Measurements from ENCODE around the gene C1QL4.
"Not testable (repeated sequence)": the region's sequence is repeated elsewhere in the genome, so short reads cannot be mapped to it uniquely, and the experiment has no call there.

Gene C1QL4

DNA sequence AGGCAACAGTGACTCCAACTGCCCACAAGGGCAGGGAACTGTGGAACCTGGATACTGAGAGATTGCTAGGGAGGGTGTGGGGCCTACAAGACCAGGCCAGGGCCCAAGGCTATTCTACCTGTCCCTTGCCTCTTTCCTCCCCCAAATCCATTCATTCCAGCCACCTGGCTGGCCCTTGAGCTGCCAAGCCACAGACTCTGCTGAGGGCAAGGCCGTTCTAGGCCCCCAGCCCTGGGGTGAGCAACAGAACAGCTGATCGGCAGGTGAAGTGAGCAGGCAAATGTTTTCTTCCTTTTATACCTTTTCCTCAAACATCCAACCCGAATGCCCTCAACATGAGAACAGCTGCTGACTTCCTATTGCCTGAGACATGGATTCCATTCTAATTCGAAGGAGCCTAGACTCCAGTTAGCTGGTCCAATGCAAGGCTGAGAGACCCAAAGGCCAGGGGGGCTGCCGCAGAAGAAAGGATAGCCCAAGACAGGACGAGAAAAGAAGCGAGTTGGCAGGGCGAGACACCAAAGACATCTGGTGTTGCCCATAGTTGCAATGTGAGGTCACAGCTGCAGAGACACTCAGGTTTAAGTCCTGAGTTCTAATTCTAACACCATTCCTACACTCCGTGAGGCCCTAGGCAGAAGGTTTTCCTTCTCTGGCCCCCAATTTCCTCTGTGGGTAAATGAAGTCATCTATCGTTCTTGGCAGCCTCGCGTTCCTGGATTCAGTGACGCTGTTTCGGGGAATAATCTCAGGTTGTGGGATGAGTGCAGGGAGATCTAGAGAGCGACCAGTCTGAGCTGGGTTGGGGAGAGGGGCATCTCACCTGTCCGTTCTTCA is 1.7 kb downstream of the C1QL4 start:
- no peak overlapping the region for H3K27ac Mint-ChIP-seq
- no peak for DNase-seq
- H3K4me3 Mint-ChIP-seq, result no peak overlapping the region
- peaks cover 88% of the 10 kb centered on the region for H3K27me3 Mint-ChIP-seq
- H3K4me1 Mint-ChIP-seq, result peaks cover 23% of the 10 kb centered on the region
- peaks cover 17% of the 10 kb centered on the region for H3K36me3 Mint-ChIP-seq
- no peaks in the 10 kb centered on the region for H3K9me3 Mint-ChIP-seq
- CTCF ChIA-PET, result interaction anchor here (0.7 to 4.8 kb wide), 6 partner anchors 12 to 247 kb away, joined by 3 to 27 read pairs (median 3); partner anchors contain the start of genes DNAJC22, PRPH, SPATS2 and TROAP

- Mint-ChIP-seq H3K36me3 (peaks cover 22% of the 10 kb centered on the region), H3K9me3 (no peaks in the 10 kb centered on the region), H3K4me1 (peaks cover 23% of the 10 kb centered on the region), H3K27ac (peak overlapping the region; percentile 53), H3K27me3 (peaks cover 82% of the 10 kb centered on the region), H3K4me3 (no peak overlapping the region)
- no peak for DNase-seq
- CTCF ChIA-PET, result interaction anchor here (1.0 to 4.8 kb wide), 4 partner anchors 13 to 246 kb away, joined by 3 to 27 read pairs (median 12); partner anchors contain the start of genes DNAJC22 and PRPH
Measured at GRCh38 chr12:49334681-49335080, 2.3 kb downstream of the C1QL4 start.

DNA sequence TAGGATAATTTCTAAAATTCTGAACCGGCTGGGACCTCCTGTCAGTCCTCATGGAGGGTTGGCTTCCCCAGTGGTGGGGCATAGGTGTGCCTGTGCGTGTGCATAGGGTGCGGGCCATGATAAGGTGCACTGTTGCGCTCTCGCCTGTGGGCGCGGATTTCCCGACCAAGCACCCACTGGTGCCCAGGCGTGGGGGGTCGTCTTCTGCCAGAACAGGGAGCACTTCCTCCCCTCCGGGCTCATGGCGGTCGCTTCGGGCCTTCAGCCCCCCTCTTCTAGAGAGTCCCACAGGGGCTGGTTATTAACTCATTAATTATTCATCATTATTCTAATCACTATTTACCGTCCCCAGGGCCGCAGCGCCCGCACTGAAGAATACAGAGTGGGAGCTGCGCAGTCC is 2.8 kb downstream of the C1QL4 start:
- peaks cover 27% of the 10 kb centered on the region for H3K36me3 Mint-ChIP-seq
- H3K27ac Mint-ChIP-seq, result no peak overlapping the region
- no peak for DNase-seq
- peaks cover 77% of the 10 kb centered on the region for H3K27me3 Mint-ChIP-seq
- H3K9me3 Mint-ChIP-seq, result no peaks in the 10 kb centered on the region
- H3K4me3 Mint-ChIP-seq, result no peak overlapping the region
- CTCF ChIA-PET, result interaction anchor here (3.2 to 4.8 kb wide), 3 partner anchors 13 to 38 kb away, joined by 20 to 29 read pairs (median 27); partner anchors contain the start of genes DNAJC22 and PRPH
- H3K4me1 Mint-ChIP-seq, result peaks cover 23% of the 10 kb centered on the region

DNA sequence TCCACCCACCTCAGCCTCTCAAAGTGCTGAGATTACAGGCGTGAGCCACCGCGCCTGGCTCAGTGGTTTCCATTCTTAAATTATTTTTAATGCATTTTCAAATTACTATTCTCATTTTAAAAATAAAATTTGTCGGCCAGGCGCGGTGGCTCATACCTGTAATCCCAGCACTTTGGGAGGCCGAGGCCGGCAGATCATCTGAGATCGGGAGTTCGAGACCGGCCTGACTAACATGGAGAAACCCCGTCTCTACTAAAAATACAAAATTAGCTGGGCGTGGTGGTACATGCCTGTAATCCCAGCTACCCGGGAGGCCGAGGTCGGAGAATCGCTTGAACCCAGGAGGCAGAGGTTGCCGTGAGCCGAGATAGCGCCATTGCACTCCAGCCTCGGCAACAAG is 3.2 kb downstream of the C1QL4 start:
- H3K27ac Mint-ChIP-seq, H3K4me3 Mint-ChIP-seq, DNase-seq, H3K9me3 Mint-ChIP-seq: not testable (repeated sequence)
- CTCF ChIA-PET, result interaction anchor here (3.1 to 3.3 kb wide), 3 partner anchors 8 to 38 kb away, joined by 20 to 30 read pairs (median 29); partner anchors contain the start of genes DNAJC22 and PRPH
- Mint-ChIP-seq H3K36me3 (peaks cover 27% of the 10 kb centered on the region), H3K27me3 (peaks cover 73% of the 10 kb centered on the region), H3K4me1 (peaks cover 23% of the 10 kb centered on the region)

DNA sequence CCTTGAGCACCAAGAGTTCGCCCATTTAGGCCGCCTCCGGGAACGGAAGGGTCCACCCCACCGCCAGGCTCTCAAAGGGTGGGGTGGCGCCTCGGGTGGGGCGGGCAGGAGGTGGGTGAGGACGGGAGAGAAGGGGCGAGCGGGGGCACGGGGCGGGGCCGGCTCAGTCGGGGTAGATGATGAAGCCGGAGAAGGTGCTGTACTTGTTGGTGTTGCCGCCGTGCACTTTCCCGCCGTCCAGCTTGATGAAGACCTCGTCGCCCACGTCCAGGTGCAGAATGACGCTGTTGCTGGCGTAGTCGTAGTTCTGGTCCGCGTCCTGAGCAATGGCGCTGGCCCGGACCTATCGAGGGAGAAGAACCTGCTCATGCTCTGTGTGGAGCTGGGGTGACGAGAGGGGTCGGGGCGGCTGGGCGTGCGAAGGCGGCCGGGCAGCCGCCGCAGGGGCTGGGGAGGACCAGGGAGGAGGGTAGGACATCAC is 4.1 kb downstream of the C1QL4 start:
- CTCF ChIA-PET, result interaction anchor here (2.1 to 3.3 kb wide), 4 partner anchors 9 to 44 kb away, joined by 15 to 30 read pairs (median 24); partner anchors contain the start of genes DNAJC22 and PRPH
- peaks cover 64% of the 10 kb centered on the region for H3K27me3 Mint-ChIP-seq
- H3K4me1 Mint-ChIP-seq, result peaks cover 22% of the 10 kb centered on the region
- H3K36me3 Mint-ChIP-seq, result peaks cover 27% of the 10 kb centered on the region
- H3K4me3 Mint-ChIP-seq, result no peak overlapping the region
- H3K9me3 Mint-ChIP-seq, result no peaks in the 10 kb centered on the region
- DNase-seq, result no peak
- H3K27ac Mint-ChIP-seq, result no peak overlapping the region

DNA sequence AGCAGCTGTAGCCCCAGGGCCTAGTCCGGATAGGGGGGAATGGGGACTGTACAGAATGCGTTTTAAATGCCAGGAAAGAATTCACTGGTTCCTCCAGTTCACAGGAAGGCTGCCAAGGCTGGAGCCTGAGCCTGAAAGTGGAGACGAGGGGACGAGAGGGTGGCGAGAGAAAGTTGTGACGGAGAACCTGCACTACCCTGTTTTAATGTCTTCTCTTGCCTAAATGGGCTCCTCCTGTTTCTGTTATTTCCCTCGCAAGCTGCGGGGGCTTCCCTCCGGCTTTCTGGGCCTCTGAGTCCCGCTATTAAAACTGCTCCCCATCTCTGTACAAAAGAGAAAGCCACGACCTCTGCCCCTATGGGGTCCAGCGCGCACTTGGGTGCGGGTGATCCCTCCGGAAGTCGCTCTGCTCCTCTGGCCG is 4.5 kb downstream of the C1QL4 start:
- Mint-ChIP-seq H3K36me3 (peaks cover 31% of the 10 kb centered on the region), H3K27me3 (peaks cover 60% of the 10 kb centered on the region), H3K9me3 (no peaks in the 10 kb centered on the region), H3K4me1 (peaks cover 18% of the 10 kb centered on the region), H3K4me3 (no peak overlapping the region), H3K27ac (no peak overlapping the region)
- DNase-seq, result no peak
- CTCF ChIA-PET, result interaction anchor here (1.2 to 3.7 kb wide), 12 partner anchors 10 to 430 kb away, joined by 3 to 30 read pairs (median 12); partner anchors contain the start of genes DNAJC22, KCNH3, PRPH and TROAP

DNA sequence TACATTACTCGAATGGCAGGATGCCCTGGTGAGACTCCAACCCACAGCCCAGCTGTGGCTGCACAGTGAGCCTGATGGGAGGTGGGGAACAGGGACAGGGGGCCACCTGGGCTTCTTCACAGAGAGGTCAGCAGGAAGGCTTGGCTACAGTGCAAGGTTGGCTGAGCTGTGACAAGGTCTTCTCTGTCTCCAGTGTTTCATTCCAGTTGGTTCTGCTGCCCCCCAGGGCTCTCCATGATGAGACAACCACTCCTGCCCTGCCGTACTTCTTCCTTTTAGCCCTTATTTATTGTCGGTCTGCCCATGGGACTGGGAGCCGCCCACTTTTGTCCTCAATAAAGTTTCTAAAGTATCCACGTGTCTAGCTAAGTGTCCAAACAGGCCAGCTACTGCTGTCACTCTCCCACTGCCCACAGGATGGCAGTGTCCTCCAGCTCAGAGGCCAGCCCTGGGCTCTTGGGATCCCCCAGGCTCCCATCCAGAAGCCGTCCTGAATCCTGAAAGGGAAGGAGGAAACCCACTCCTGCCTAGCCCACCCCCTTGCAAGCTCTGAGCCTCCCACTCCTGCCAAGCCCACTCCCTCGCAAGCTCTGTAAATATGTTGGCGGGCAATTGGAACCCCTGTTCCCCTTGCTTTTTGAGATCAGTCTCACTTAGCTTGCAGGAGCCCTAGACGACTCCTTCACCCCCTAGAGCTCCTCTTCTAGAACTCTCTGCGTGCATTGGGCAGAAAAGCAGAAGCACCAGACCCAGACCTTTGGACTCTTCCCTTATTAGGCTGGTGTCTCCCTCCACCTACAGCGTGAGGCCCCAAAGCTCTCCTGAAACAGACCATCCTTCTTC is 5.4 kb downstream of the C1QL4 start:
- no peak overlapping the region for H3K27ac Mint-ChIP-seq
- H3K9me3 Mint-ChIP-seq, result no peaks in the 10 kb centered on the region
- DNase-seq, result no peak
- peaks cover 38% of the 10 kb centered on the region for H3K36me3 Mint-ChIP-seq
- no peak overlapping the region for H3K4me3 Mint-ChIP-seq
- CTCF ChIA-PET, result interaction anchor here (0.7 to 3.7 kb wide), 14 partner anchors 9 to 430 kb away, joined by 3 to 30 read pairs (median 8); partner anchors contain the start of genes DNAJC22, KCNH3, PRPH and TROAP
- peaks cover 12% of the 10 kb centered on the region for H3K4me1 Mint-ChIP-seq
- H3K27me3 Mint-ChIP-seq, result peaks cover 51% of the 10 kb centered on the region

GRCh38 chr12:49330631-49331379 is 6.2 kb downstream of the C1QL4 start:
- Mint-ChIP-seq H3K27me3 (peaks cover 43% of the 10 kb centered on the region), H3K4me3 (no peak overlapping the region), H3K36me3 (peaks cover 45% of the 10 kb centered on the region), H3K27ac (no peak overlapping the region), H3K4me1 (peaks cover 15% of the 10 kb centered on the region), H3K9me3 (no peaks in the 10 kb centered on the region)
- CTCF ChIA-PET, result interaction anchor here (0.8 to 3.7 kb wide), 13 partner anchors 8 to 431 kb away, joined by 3 to 30 read pairs (median 8); partner anchors contain the start of genes DNAJC22, KCNH3, PRPH and TROAP
- DNase-seq, result no peak

DNA sequence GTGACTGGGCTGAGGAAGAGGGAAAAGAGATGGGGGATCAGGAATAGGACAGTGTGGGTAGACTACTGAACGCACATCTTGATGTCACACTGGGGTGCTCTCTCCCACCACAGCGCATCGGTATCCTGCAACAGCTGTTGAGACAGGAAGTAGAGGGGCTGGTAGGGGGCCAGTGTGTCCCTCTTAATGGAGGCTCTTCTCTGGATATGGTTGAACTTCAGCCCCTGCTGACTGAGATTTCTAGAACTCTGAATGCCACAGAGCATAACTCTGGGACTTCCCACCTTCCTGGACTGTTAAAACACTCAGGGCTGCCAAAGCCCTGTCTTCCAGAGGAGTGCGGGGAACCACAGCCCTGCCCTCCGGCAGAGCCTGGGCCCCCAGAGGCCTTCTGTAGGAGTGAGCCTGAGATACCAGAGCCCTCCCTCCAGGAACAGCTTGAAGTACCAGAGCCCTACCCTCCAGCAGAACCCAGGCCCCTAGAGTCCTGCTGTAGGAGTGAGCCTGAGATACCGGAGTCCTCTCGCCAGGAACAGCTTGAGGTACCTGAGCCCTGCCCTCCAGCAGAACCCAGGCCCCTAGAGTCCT is 6.9 kb downstream of the C1QL4 start:
- Mint-ChIP-seq H3K4me3 (no peak overlapping the region), H3K27me3 (peaks cover 36% of the 10 kb centered on the region), H3K36me3 (peaks cover 47% of the 10 kb centered on the region), H3K27ac (no peak overlapping the region), H3K4me1 (peaks cover 16% of the 10 kb centered on the region), H3K9me3 (no peaks in the 10 kb centered on the region)
- CTCF ChIA-PET, result interaction anchor here (1.5 to 3.7 kb wide), 3 partner anchors 13 to 45 kb away, joined by 6 to 17 read pairs (median 6); no protein-coding TSS in a partner anchor
- no peak for DNase-seq

- no peaks in the 10 kb centered on the region for H3K9me3 Mint-ChIP-seq
- peaks cover 21% of the 10 kb centered on the region for H3K4me1 Mint-ChIP-seq
- peaks cover 52% of the 10 kb centered on the region for H3K36me3 Mint-ChIP-seq
- no peak overlapping the region for H3K4me3 Mint-ChIP-seq
- CTCF ChIA-PET, result interaction anchor here (1.4 to 3.7 kb wide), 2 partner anchors 19 to 29 kb away, joined by 4 to 17 read pairs; no protein-coding TSS in a partner anchor
- H3K27ac Mint-ChIP-seq, result no peak overlapping the region
- DNase-seq, result no peak
- H3K27me3 Mint-ChIP-seq, result peaks cover 23% of the 10 kb centered on the region
Measured at GRCh38 chr12:49328816-49329215, 8.2 kb downstream of the C1QL4 start.

DNA sequence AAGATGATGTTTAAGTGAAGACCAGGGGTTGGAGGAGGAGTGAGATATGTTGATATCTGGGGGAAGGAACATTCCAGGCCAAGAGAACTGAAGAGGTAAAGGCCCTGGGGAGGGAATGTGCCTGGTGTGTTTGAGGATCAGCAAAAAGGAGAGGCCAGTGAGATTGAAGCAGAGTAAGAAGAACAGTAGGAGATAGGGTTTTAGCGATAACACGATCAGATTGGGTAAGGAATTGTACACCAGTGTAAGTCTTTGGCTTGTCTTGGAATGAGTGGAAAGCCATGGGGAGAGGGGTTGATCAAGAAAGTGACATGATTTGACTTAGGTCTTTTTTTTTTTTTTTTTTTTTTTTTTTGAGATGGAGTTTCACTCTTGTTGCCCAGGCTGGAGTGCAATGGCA is 9.1 kb downstream of the C1QL4 start:
- H3K4me1 Mint-ChIP-seq, result peaks cover 26% of the 10 kb centered on the region
- peaks cover 59% of the 10 kb centered on the region for H3K36me3 Mint-ChIP-seq
- no peak overlapping the region for H3K27ac Mint-ChIP-seq
- H3K27me3 Mint-ChIP-seq, result peaks cover 14% of the 10 kb centered on the region
- DNase-seq, result no peak
- H3K9me3 Mint-ChIP-seq, result no peaks in the 10 kb centered on the region
- H3K4me3 Mint-ChIP-seq, result no peak overlapping the region
- CTCF ChIA-PET, result no interaction called here

DNA sequence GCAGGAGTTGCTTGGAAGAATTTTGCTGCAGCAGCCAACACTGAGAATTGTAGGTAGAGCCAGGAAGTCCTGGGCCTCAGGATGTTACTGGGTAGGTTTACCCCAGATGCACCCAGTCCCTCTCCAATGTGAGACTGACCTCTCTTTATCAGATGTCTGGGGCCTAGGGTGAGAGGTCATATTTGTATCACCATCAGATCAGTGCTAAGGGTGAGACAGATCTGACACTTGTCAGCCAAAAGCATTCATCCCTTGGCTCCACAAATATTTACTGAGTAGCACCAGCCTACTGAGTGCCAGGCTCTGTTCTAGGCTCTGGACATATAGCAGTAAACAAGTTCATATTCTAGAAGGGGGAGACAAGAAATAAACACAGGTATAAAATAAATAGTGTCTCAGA is 9.6 kb downstream of the C1QL4 start:
- H3K27ac Mint-ChIP-seq, result no peak overlapping the region
- no peak overlapping the region for H3K4me3 Mint-ChIP-seq
- H3K4me1 Mint-ChIP-seq, result peaks cover 29% of the 10 kb centered on the region
- peaks cover 59% of the 10 kb centered on the region for H3K36me3 Mint-ChIP-seq
- no peak for DNase-seq
- H3K27me3 Mint-ChIP-seq, result peaks cover 9% of the 10 kb centered on the region
- CTCF ChIA-PET, result no interaction called here
- H3K9me3 Mint-ChIP-seq, result no peaks in the 10 kb centered on the region

DNA sequence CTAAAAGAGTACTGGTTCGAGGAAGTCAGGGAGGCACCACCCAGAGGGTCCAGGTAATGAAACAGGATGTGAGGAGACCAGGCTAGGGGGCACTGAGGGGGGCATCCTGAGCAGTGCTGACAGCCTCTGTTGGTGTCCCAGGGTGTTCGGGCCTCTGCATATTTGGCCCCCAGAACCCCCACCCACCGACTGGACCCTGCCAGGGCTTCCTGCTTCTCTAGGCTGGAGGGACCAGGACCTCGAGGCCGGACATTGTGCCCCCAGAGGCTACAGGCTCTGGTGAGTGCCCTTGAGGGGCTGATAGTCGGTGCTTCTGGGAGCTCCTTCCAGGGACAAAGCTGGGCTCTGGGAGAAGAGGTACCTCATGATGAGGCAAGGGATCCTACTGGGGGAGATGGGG is 11.4 kb downstream of the C1QL4 start:
- Mint-ChIP-seq H3K9me3 (no peaks in the 10 kb centered on the region), H3K27me3 (no peaks in the 10 kb centered on the region)

More for the DNA sequence above, 11.4 kb downstream of the C1QL4 start:
- H3K4me1 Mint-ChIP-seq, result peaks cover 40% of the 10 kb centered on the region
- H3K4me3 Mint-ChIP-seq, result no peak overlapping the region
- peaks cover 43% of the 10 kb centered on the region for H3K36me3 Mint-ChIP-seq
- H3K27ac Mint-ChIP-seq, result no peak overlapping the region
- no peak for DNase-seq
- CTCF ChIA-PET, result interaction anchor here (1.1 to 1.6 kb wide), 3 partner anchors 16 to 37 kb away, joined by 3 to 5 read pairs (median 4); no protein-coding TSS in a partner anchor

Data from activated naive CD4-positive, alpha-beta T cell treated with anti-CD3 and anti-CD28 coated beads, Interleukin-2, amount 10 ng/mL, durations not matched to agents 7 days and 5 days (primary cell).